WTC11 (cell line): ENCODE data around the gene HRNR. TPM values are rescaled to one million over a fixed set of nuclear protein-coding genes. Genes with fewer than 3 reads are reported as not detected.

ENCODE experiments used
- ATF6 ChIP-seq: sonication (generic); formaldehyde crosslinking; IDR thresholded peaks from 2 replicates; pipeline ENCODE4 v1.8.1; 2023; ENCODE audit warnings: mild to moderate bottlenecking, missing genetic modification reagents
- CREB1 ChIP-seq: sonication (generic); formaldehyde crosslinking; IDR thresholded peaks from 2 replicates; pipeline ENCODE4 v1.8.0; 2023; ENCODE audit warnings: mild to moderate bottlenecking, missing genetic modification reagents
- ZBTB21 ChIP-seq: sonication (generic); formaldehyde crosslinking; IDR thresholded peaks from 2 replicates; pipeline ENCODE4 v1.8.1; 2023; ENCODE audit warnings: mild to moderate bottlenecking, missing genetic modification reagents, borderline replicate concordance
- total RNA-seq: library from RNA; stranded (reverse); gene quantifications from 3 replicates; pipeline ENCODE4 v1.2.3, GENCODE V29; 2021

HRNR gene
- total RNA-seq, 1 experiment from 2014 or later: not detected

- TF ChIP-seq ZBTB21: no peak
- TF ChIP-seq ATF6 (CRISPR knock-in tag): no peak
- TF ChIP-seq CREB1 (CRISPR knock-in tag): no peak
These were observed 61.1 kb downstream of the HRNR start (continued) for GRCh38 chr1:152162792-152163463.

Other genes starting within 250 kb of the HRNR start
- 150 to 161 TPM (median 159 TPM) in 3 replicates for gene S100A10, start 230.3 kb downstream of the HRNR start, total RNA-seq
- gene S100A11, start 187.2 kb downstream of the HRNR start, total RNA-seq: 126 to 181 TPM (median 163 TPM) in 3 replicates
- not detected in 3 replicates for gene TCHHL1, start 135.1 kb downstream of the HRNR start, total RNA-seq
- gene TCHH, start 108.7 kb downstream of the HRNR start, total RNA-seq: 0.02 to 0.05 TPM (median 0.04 TPM) in 3 replicates
- gene RPTN, start 65.0 kb downstream of the HRNR start, total RNA-seq: not detected in 3 replicates
- not detected in 3 replicates for gene FLG, start 101.0 kb upstream of the HRNR start, total RNA-seq
- gene FLG2, start 135.8 kb upstream of the HRNR start, total RNA-seq: not detected in 3 replicates
- not detected in 3 replicates for gene CRNN, start 190.1 kb upstream of the HRNR start, total RNA-seq